CD4-positive, alpha-beta T cell treated with Interleukin-17A for 1 hour (primary cell): ENCODE data around the gene ANKRD36C.
"Not testable (repeated sequence)": the region's sequence is repeated elsewhere in the genome, so short reads cannot be mapped to it uniquely, and the experiment has no call there.

ENCODE experiments used
- DNase-seq: peaks from one replicate; pipeline ENCODE4 v3.0.0-alpha.2; 2020

The ANKRD36C gene

DNA sequence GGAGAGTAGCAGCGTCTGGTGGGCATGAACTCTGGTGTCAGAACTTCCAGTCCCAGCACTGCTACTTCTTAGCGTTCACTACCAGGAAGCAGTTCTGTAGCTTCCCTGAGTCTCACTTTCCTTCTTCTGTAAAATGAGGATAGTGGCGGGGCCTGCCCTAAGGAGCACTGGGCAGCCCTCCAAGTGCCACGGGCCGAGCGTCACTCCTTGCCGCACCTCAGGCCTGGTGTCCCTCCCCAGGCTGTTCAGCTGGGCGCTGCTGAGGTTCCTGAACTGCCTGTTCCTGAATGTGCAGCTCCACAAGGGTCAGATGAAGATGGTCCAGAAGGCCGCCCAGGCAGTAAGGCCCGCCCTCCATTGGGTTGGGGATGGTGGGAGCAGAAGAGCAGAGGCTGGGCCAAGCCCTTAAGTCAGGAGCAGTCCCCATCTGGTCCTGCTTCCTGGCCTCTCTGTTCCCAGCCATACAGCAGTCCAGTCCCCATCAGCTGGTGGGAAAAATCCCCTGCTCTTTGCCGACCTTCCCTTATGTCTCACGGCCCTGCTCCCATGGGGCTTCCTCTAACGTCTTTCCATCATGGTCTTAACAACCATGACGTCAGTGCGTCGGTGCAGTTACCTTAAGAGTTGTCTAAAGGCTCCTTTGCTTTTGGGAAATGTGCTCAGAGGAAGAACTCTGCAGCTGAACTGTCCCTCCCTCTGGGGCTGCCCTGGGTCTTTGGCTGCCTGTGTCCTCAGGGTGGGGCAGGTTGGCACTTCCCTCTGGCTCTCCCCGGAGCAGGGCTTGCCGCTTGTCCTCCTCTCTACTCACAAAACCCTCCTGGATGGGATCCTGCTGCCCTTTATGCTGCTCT, 195.2 kb downstream of the ANKRD36C start:
- DNase-seq: not testable (repeated sequence)

GRCh38 chr2:95793970-95794369, 197.7 kb downstream of the ANKRD36C start:
- DNase-seq: not testable (repeated sequence)

- DNase-seq: not testable (repeated sequence)
These were observed 201.4 kb downstream of the ANKRD36C start for GRCh38 chr2:95790180-95790579.

DNA sequence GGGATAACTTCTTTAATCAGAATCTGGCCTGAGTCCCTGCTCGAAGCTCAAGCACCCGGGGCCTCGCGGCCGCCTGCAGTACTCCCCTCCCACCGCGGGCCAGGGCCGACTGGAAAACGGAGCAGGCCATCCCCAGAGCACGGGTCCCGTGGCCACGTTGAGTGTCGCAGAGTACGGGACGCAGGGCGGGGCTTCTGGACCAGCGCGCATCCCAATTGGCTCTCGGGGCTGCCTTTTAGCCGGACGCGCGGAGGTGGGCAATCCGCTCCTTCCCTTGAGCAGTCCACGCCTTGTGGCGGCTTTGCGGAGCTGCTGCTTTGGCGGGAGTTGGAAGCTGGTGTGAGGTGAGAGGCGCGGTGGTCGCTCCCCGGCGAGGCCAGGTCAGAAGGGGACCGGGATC, 202.2 kb downstream of the ANKRD36C start:
- not testable (repeated sequence) for DNase-seq

GRCh38 chr2:95788642-95789041, 203.0 kb downstream of the ANKRD36C start:
- DNase-seq: not testable (repeated sequence)
